Sigmoid colon (tissue), 4 donors: ENCODE measurements around the gene OR2T27.

Source experiments
- EP300 ChIP-seq, 4 donors: sonication (generic); formaldehyde crosslinking; IDR thresholded peaks; one replicate each; pipeline ENCODE4 v1.6.1; 2017; ENCODE audit warnings: antibody characterized with exemption in 4 of 4
- POLR2A ChIP-seq, 2 donors: fragments of 450-650 bp; IDR thresholded peaks; one replicate each; pipeline ENCODE4 v1.6.1; 2016; ENCODE audit warnings: antibody characterized with exemption in 2 of 2, mild to moderate bottlenecking in 2 of 2, moderate library complexity in 2 of 2
- POLR2AphosphoS5 ChIP-seq, 4 donors: sonication (generic); formaldehyde crosslinking; IDR thresholded peaks; one replicate each; pipeline ENCODE4 v1.6.1; 2017; ENCODE audit warnings: antibody characterized with exemption in 4 of 4
- TF ChIP-seq, protein P1 (sequence below), 4 experiments: fragments of 450-650 bp in 3 of 4; fragments of 200-600 bp in 1 of 4; IDR thresholded peaks; one replicate each; pipeline ENCODE4 v1.5.1; 2016 to 2019; ENCODE audit warnings: antibody characterized with exemption in 4 of 4, mild to moderate bottlenecking in 3 of 4, moderate library complexity in 2 of 4

DNA sequence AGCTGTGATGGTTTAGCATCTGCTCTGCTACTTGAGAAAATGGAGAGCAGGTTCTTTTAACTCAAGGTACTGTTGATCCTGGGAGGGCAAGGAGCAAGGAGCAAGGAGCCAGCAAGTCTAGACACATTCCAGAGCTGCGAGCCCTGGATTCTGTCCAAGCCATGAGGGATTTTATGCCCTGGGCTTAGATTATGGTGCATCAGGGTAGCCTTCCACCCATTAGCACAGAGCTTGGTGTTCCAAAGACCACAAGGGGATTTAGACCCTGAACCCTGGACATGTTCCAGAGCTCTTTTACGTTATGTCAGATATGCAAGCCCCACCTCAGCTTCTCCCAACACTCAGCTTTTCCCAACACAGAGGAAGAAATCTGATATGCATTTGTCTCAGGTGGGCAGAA lies 49.3 kb upstream of the OR2T27 start:
- TF ChIP-seq, protein P1, sequence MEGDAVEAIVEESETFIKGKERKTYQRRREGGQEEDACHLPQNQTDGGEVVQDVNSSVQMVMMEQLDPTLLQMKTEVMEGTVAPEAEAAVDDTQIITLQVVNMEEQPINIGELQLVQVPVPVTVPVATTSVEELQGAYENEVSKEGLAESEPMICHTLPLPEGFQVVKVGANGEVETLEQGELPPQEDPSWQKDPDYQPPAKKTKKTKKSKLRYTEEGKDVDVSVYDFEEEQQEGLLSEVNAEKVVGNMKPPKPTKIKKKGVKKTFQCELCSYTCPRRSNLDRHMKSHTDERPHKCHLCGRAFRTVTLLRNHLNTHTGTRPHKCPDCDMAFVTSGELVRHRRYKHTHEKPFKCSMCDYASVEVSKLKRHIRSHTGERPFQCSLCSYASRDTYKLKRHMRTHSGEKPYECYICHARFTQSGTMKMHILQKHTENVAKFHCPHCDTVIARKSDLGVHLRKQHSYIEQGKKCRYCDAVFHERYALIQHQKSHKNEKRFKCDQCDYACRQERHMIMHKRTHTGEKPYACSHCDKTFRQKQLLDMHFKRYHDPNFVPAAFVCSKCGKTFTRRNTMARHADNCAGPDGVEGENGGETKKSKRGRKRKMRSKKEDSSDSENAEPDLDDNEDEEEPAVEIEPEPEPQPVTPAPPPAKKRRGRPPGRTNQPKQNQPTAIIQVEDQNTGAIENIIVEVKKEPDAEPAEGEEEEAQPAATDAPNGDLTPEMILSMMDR (IDR thresholded peaks at IDR 0.05): no peak
- TF ChIP-seq POLR2AphosphoS5 (IDR thresholded peaks at IDR 0.05) (no peak), POLR2A (IDR thresholded peaks at IDR 0.05) (no peak), EP300 (IDR thresholded peaks at IDR 0.05) (no peak)
